SK-N-SH (cell line): ENCODE data around the gene GPN3.
"Not testable (repeated sequence)": the region's sequence is repeated elsewhere in the genome, so short reads cannot be mapped to it uniquely, and the experiment has no call there.

ENCODE experiments used
- MXI1 ChIP-seq: IDR thresholded peaks from 2 replicates; pipeline ENCODE4 v1.6.1; 2012; ENCODE audit warnings: mild to moderate bottlenecking, low read depth, low read length, improper control_type of control experiment
- TEAD4 ChIP-seq: IDR thresholded peaks from 2 replicates; pipeline ENCODE4 v1.4.0; 2012; ENCODE audit warnings: mild to moderate bottlenecking, borderline replicate concordance; ENCODE audit not compliant: insufficient read depth
- TF ChIP-seq, protein P1 (sequence below): fragments of 200-600 bp; sonication (generic); IDR thresholded peaks from 2 replicates; pipeline ENCODE4 v1.6.1; 2017; ENCODE audit warnings: antibody characterized with exemption, mild to moderate bottlenecking, moderate library complexity
- TF ChIP-seq, protein P2 (sequence below): IDR thresholded peaks from 2 replicates; pipeline ENCODE4 v1.4.0; 2012; ENCODE audit warnings: low read depth

DNA sequence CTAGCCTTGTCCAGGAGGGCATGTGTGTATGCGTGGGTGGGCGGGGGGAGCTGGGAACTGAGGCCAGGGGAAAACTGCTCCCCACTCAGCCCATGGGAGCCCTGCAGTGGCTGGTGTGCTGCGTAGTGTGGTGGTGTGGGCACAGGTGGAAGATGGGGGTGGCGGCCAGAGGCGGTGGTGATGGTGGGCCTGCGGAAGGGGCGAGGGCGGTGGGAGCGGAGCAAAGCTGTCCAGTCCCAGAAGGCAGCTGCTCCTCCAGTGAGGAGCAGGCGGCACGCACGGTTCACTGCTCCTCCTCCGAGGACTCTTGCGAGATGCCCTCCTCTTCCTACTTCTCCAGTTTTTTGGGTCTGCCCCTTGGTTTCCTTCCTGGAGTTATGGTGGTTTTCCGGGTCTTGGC, 38.4 kb downstream of the GPN3 start:
- not testable (repeated sequence) for TF ChIP-seq TEAD4, MXI1
- TF ChIP-seq, protein P1, sequence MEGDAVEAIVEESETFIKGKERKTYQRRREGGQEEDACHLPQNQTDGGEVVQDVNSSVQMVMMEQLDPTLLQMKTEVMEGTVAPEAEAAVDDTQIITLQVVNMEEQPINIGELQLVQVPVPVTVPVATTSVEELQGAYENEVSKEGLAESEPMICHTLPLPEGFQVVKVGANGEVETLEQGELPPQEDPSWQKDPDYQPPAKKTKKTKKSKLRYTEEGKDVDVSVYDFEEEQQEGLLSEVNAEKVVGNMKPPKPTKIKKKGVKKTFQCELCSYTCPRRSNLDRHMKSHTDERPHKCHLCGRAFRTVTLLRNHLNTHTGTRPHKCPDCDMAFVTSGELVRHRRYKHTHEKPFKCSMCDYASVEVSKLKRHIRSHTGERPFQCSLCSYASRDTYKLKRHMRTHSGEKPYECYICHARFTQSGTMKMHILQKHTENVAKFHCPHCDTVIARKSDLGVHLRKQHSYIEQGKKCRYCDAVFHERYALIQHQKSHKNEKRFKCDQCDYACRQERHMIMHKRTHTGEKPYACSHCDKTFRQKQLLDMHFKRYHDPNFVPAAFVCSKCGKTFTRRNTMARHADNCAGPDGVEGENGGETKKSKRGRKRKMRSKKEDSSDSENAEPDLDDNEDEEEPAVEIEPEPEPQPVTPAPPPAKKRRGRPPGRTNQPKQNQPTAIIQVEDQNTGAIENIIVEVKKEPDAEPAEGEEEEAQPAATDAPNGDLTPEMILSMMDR: not testable (repeated sequence)
- TF ChIP-seq, protein P2, sequence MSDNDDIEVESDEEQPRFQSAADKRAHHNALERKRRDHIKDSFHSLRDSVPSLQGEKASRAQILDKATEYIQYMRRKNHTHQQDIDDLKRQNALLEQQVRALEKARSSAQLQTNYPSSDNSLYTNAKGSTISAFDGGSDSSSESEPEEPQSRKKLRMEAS: not testable (repeated sequence)
